GM12892 (cell line): ENCODE measurements around the gene COL6A2.

ENCODE experiments used
- POLR2A ChIP-seq: IDR thresholded peaks from 2 replicates; pipeline ENCODE4 v1.6.1; 2011; ENCODE audit warnings: low read depth, low read length, control low read depth
- POLR2AphosphoS5 ChIP-seq: IDR thresholded peaks from 2 replicates; pipeline ENCODE4 v1.6.1; 2011; ENCODE audit warnings: low read depth, low read length, control low read depth

GRCh38 chr21:46060596-46061061, 37.3 kb upstream of the COL6A2 start:
- TF ChIP-seq POLR2A (no peak), POLR2AphosphoS5 (no peak)
